GM19452 (cell line): Measurements from ENCODE around the gene POLR2I.
A peak's percentile ranks its signal among the peaks of the same experiment; 100 is the strongest.

ENCODE experiments used
- ATAC-seq: cut with Tn5 transposase; IDR thresholded peaks from one replicate; pipeline ENCODE4 v1.9.1; 2021; ENCODE audit not compliant: unreplicated experiment

The POLR2I gene

DNA sequence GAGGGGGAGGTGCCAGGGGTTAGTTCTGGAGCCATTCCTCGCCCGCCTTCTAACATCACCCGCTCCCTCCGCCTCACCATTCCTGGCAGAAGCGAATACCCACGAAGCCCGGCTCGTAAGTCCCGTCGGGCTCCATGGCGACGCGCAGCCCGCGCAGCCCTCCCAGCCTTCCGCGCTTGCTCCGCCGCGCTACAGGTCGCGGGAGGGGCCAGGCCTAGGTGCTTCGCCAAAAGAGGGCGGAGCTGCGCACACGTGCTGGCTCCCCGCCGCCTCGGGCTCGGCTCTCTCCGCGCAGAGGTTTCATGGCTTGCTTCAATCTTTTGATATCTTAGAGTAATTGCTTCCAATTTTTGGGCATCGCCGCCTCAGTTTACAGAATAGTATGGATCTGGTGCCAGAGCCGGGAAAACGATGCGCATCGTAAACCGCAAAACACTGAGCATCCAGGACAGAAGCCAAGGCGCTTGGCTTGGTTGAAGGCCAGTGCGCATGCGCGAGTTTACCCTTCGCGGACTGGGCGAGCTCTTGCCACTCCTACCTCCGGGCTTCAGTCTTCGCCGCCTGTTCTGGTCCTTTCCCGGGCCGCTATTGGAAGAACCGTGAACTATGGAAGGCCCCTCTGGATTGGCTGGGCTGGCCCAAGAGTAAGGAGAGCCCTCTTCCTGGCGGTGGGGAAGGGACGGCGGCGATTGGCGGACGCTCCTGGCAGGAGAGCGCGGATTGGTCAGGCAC is at the start of gene POLR2I:
Gene POLR2I, minus strand, starts transcription at position 155 of the 732 bp plus-strand sequence. Its CDS starts 19 bp downstream, at position 136.
- peak; percentile 79 for ATAC-seq

DNA sequence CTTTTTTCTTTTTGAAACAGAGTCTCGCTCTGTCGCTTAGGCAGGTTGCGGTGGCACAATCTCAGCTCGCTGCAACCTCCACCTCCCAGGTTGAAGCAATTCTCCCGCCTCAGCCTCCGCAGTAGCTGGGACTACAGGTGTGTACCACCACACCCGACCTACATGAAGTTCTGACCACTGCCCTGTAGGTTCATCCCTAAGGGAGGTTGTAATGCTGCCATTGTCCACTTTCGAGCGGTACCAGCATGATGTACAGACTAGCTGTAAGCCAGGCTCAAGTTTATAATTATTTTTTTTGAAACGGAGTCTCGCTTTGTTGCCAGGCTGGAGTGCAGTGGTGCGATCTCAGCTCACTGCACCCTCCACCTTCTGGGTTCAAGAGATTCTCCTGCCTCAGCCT is 49.1 kb upstream of the POLR2I start:
- no peak for ATAC-seq

DNA sequence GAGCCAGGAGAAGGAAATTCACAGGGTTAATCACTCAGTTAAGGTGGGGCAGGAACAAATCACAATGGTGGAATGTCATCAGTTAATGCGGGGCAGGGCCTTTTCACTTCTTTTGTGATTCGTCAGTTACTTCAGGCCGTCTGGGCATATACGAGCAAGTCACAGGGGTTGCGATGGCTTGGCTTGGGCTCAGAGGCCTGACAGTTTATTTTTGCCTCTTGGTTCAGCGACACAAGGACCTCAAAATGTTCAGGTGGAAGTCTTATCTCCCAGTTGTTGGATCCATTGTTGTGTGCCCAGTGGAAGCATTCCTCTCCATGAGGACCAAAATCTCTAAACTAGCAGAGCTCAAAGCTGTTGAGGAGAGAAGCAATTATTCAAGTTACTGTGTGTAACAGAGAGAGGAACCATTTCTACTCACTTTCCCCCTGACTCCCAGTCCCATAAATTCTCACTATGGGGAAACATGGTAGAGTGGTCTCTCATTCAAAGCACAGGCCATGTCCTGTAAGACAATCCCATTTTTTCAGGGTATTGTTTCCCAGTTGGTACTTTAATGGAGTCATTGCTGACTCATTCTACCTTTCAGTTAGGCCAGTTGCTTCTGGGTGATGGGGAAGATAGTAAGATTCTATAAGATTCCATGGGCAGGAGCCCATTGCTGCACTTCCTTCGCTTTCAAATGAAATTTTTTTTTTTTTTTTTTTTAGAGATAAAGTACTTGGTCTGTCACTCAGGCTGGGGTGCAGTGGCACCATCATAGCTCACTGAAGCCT is 46.3 kb upstream of the POLR2I start:
- no peak for ATAC-seq

DNA sequence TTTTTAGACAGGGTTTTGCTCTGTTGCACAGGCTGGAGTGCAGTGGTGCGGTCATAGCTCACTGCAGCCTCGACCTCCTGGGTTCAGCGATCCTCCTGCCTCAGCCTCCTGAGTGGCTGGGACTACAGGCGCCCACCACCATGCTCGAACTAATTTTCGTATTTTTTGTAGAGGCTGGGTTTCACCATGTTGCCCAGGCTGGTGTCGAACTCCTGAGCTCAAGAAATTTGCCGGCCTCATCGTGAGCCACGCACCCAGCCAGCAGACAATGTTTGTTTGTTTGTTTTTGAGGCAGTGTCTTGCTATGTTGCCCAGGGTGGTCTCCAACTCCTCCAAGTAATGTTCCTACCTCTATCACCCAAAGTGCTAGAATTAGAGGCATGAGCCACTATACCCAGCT is 38.5 kb upstream of the POLR2I start:
- ATAC-seq = no peak

DNA sequence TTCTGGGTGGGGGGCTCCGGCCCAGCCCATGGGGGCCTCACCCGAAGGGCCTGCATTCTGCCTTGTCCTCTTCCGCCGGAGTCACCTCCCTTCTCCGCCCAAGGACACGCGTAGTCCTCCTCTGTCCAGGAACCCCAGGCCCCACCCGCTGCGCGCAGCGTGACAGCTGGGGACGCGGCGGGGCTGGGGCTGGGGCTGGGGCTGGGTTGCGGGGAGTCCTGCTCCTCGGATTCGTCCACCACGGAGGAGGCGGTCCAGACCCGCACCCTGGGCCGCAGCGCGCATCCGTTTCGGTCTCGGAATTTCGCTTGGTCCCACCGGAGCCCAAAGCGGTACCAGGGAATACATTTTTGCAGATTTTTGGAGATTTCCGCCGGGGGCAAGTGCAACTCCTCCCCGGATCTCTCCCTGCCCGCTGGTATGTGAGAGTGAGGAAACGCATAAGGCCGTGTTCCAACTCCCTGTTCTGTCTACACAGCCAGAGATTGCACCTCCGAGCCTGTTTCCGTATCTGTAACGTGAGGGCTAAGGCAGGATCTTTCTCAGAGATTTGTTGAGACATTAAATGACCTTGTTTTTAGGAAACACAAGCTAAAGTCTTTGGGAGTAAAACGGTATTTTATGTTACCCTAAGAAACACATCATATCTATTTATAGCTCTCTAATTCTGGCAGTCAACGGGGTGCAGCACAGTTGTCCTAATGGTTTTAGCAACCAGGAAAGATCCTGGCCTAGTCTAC is 37.8 kb upstream of the POLR2I start, which contains the start of gene COX7A1:
Gene COX7A1, minus strand, starts transcription at position 96 of the 740 bp plus-strand sequence. Its CDS starts 40 bp downstream, at position 56.
- no peak for ATAC-seq

DNA sequence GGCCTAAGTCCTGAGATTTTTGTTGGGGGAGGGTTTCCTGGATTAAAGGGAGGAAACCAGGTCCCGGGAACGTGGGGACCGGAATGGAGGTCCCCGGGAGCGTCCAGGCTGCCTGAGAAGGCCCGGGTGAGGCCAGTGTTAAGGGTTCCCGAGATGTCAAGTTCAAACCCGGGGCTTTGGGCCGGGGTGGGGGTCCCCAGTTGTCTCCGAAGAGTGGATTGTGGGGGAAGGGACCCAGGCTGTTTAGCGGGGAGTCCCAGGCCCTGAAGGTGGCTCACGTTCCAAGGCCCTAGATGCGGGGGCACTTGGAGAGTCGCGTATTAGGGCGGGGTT is 37.3 kb upstream of the POLR2I start:
- ATAC-seq = no peak

DNA sequence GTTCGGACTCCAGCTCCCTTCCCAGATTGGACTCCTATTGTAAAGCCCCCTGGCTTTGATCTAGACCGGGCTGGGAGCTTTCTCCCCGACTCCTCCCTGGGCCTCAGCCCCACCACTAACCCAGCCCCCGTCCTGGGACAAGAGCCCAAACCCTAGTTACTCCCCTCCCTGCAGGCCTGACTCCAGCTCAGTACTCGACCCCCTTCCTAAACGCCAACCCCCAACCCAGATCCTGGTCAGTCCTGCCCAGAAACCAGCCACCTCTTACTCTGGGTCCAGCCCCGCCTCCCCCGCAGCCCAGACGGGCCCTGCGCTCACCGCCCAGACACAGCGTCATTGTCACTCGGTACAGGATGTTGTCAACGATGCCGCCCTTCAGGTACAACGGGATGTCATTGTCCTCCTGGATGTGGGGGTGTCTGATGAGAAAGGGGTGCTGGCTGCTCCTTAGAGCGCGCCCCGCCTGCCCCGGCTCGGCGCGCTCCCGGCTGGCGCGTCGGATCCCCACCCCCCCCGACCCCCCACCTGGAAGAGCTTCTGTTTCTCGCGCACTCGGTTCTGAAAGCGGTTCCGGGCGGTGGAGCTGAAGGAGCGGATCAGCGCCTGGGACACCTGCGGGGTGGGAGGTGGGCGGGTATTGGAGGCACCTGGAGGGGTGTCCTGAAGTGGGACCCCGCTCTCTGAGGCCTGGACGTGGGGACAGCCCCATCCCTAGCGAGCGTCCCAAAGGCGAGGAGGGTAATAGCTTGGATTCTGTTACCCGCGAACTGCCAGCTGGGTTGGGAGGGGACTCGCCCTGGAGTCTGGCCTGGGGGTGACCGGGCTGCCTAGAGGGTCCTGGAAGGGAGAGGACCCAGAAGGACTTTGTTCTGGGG is 36.7 kb upstream of the POLR2I start:
- ATAC-seq = no peak

DNA sequence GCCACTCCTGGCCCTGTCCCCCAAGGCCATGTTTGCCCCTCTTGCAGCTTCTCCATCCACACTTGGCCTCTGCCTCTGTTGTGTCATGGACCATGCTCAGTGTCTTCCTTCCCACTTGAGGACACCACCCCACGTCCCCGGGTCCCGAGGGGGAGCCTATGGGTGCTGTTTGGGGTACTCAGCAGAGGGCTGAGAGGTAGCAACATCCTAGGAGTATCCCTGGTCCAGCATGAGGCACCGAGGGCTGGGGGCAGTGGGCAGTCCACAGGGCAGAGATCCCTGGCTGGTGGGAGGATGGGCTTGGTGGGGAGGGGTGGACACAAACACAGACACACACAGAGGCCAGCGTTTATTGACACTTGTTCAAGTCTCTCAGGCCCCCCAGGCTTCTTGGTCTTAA is 35.9 kb upstream of the POLR2I start:
- no peak for ATAC-seq

DNA sequence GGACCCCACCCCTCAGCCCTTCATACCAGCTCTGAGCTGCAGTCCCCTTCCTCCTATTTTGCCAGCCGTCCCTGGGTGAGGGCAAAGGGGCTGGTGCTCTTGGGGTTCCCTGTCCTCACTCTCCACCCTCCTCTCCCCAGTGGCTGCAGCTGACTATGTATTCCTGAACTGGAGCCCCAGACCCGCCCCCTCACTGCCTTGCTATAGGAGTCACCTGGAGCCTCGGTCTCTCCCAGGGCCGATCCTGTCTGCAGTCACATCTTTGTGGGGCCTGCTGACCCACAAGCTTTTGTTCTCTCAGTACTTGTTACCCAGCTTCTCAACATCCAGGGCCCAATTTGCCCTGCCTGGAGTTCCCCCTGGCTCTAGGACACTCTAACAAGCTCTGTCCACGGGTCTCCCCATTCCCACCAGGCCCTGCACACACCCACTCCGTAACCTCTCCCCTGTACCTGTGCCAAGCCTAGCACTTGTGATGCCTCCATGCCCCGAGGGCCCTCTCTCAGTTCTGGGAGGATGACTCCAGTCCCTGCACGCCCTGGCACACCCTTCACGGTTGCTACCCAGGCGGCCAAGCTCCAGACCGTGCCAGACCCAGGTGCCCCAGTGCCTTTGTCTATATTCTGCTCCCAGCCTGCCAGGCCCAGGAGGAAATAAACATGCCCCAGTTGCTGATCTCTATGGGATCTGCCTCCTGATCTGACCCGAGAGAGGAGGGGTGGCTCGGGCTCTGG is 35.2 kb upstream of the POLR2I start:
- no peak for ATAC-seq

DNA sequence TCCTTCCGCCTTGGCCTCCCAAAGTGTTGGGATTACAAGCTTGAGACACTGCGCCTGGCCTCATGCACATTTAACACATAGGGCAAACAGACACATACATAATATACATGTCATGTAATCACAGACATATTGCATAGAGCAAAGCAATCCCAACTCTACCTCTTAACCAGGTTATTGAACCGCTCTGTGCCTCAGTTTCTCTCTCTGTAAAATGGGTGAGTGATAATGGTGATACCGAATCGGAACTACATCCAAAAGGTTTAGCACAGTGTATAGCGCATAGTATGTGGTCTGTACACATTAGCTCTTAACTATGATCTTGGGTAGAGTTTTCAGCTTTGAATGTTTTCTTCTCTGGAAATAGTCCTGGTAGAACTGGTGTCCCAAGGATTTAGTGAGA is 29.9 kb upstream of the POLR2I start:
- no peak for ATAC-seq

DNA sequence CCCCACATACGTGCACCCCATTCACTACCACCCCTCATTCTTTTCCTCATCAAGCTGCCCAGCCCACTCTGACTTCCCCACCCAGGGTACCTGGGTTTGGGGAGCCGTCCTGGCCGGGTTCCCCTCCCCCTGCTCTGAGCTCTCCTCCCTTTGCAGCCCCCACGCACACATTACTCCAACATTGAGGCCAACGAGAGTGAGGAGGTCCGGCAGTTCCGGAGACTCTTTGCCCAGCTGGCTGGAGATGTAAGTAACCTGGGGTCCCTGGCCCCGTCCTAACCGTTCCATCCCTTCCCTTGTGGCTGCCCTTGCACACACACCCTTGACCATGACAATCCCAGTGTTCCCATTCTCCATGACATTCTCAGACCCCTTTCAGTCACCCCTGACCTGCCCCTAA is 27.8 kb upstream of the POLR2I start:
- no peak for ATAC-seq

DNA sequence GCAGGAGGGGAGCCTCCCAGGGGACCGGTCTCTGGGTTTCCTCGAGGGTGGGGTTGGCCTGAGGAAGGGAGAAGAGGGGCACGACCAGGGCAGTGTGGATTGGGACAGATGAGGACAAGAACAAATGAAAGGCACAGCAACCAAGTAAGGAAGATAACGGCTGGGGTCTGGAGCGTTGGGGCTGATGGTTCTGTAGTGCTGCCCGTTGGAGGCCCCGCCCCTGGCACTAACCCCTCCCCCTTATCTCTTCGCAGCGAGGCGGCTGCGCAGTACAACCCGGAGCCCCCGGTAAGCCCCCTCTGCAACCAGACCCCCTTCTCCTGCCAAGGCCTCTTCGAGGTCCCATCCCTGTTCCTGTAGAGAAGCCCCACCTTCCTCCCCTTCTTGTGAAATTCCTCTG is 27.4 kb upstream of the POLR2I start:
- no peak for ATAC-seq

DNA sequence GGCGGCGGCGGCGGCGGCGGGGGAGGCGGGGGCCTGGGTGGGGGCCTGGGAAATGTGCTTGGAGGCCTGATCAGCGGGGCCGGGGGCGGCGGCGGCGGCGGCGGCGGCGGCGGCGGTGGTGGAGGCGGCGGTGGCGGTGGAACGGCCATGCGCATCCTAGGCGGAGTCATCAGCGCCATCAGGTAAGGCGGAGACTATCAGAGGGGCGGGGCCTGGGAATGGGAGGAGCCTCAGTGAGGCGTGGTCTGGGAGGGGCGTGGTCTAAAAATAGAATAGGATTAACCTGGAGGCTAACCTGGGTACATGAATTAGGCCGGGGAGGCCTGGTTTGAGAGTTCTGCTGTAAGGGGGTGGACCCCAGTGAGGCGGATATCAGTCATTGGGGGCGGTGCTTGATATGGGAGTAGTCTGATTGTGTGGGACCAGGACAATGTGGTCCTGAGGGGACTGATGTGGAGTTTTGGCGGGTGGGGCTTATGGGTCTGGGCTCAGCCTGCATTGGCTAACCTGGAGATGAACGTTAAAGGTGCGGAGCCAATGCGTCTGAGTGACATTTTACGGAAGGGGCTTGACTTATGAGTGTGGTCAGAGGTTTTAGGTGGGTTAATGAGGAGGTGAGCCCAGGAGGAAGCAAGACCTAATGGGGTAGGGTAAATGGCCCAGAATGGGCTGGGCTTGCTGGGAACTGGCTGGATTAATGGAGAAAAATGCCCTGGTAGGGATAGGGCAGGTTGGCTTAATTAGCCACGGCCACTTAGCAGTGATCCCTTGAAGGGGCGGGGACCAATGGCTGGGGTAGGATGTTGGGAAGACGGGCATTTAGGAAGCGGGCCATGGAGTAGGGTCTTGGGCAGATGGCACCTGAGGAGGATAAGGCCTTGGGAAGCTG is 26.6 kb upstream of the POLR2I start:
- ATAC-seq = peak; percentile 46

DNA sequence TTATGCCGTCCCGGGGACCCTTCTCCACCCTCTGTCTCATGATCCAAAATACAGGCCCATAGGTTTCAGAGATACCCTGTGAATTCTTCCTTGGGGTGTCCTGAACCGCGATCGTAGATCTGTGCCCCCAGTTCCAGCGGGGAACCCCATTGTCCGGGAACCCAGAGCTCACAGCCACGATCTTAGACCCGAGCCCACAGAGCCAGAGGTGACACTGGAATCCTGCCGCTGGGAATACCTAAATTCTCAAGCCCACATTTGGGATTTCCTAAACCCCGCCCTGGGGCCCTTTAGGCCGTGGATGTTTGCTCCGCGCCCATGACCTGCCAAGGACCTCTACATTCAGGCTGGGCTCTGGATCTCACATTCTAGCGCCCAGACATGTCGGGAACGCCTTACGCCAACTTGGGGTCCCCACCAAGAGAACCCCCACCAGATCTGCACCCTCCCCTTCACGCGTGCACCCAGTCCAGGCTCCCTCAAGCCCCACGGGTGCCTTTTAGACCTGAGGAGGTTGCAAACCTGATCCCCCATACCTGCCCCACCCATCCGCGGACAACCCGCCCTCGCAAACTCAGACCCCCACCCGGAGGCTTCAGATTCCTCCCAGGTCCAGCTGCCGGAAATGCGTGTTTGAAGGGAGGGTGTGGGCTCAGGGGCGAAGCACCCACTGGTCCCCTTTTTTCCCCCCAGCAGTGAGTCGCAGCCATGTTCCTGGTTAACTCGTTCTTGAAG is 25.8 kb upstream of the POLR2I start:
- ATAC-seq = peak; percentile 6

DNA sequence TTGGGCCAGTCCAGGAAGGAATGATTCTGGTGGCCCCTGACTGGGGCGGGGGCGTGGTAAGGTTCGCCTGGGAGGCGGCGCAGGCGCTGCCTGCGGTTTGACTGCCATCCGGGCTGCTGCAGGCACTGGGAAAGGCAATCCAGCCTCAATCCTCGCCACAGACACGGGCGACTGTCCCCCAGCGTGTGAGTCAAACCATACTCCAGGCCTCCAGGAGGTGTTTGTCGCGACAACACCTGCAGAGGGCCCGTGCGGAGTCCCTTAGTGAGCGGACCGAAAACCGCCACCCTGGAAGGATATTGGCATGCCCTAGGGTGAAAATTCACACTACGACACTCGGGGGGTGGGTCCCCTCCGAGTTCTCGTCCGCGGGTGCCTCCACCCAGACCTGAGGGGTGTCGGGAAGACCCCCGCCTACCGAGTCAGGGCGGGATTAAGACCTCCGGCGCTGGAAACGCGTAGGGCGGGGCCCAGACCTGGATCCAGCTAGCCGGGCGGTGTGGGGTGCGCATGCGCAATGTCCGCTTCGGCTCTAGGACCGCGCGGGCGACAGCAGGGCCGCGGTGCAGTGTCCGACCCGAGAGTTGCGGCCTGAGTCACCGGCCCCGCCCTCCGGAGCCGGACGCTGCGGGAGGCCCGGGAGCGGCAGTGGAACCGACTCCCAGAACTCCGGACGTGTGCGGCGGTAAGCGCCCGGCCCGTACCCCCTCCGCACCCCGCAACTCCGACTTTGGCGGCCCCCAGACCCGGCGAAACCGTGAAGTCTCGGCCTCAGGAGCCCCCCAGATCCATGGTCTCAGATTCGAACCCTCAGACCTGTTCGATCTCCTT is 25.0 kb upstream of the POLR2I start, which contains the start of gene CAPNS1:
Gene CAPNS1, plus strand, starts transcription at position 594 of the 831 bp plus-strand sequence. CDS start 946 bp downstream, outside the sequence.
- ATAC-seq = peak; percentile 80

DNA sequence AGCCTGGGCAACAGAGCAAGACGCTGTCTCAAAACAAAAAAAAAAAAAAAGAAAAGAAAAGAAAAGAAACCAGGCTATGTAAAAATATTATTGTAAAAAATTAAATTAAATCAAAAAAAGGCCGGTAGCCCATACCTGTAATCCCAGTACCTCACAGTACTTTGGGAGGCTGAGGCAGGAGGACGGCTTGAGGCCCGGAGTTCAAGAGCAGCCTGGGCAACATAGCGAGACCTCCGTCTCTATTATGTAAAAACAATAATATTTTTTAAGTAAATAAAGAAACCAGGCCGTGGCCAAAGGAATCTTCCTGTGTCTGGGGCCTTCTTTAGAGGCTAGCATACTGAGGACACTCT is 24.4 kb upstream of the POLR2I start:
- no peak for ATAC-seq

DNA sequence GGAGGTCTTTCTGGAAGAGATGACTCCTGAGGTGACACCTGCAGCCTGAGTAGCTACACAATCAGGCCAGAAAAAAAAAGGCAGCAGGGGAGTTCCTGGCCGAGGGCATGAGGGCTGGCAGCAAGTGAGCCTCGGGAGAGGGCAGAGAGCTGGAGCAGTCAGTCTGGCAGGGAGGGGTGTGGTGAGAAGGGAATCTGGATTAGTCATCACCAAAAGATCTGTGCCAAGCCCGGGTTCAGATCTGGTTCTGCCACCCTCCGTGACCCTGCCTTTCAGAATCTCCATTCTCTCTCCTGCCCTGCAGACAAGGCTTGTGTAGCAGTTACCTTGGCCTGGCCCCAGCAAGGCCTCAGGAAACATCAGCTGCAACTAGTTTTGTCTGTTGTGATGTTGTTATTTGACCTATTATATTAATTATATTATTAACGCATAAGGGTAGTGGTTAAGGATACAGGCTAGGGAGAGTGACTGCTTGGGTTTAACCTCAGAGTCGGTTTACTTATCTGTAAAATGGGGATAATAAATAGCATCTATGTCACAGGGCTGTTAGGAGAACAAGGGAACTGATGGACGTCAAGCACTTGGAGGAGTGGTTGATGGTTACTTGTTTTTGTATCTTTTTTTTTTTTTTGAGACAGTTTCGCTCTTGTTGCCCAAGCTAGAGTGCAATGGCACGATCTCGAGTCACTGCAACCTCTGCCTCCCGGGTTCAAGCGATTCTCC is 22.4 kb upstream of the POLR2I start:
- ATAC-seq = no peak
